SK-N-SH (cell line): ENCODE measurements around the gene RARS2. TPM values are rescaled to one million over a fixed set of nuclear protein-coding genes. Genes with fewer than 3 reads are reported as not detected.

Source experiments
- CTCF ChIA-PET: fragments of 300-600, 350-600 bp; formaldehyde crosslinking; extraction: SDS; loops from one replicate; lab custom pipeline; 2021; lab: Yijun Ruan, JAX
- POLR2A ChIA-PET: fragments of 350-600 bp; sonication (Branson Sonifier 250); formaldehyde crosslinking; extraction: SDS; loops from one replicate; lab custom pipeline; 2020; ENCODE audit warnings: antibody characterized with exemption, inconsistent platforms; lab: Yijun Ruan, JAX
- DNase-seq: peaks from one replicate; pipeline ENCODE4 v3.0.0; 2012
- H2AFZ ChIP-seq: fragments of 200-600 bp; sonication (generic); 2 replicates; pipeline ENCODE4 v1.8.1; 2016; ENCODE audit warnings: antibody characterized with exemption, mild to moderate bottlenecking, low read depth
- H3F3A ChIP-seq: fragments of 200-600 bp; sonication (generic); replicated peaks from 2 replicates; pipeline ENCODE3; 2016; ENCODE audit warnings: antibody characterized with exemption, mild to moderate bottlenecking; ENCODE audit not compliant: insufficient read depth
- H3K27ac ChIP-seq, 2 experiments: fragments of 200-500 bp in 1 of 2; fragments of 200-600 bp in 1 of 2; sonication (Bioruptor generic) in 1 of 2; sonication (generic), shearing (Covaris generic) in 1 of 2; 2 replicates each; pipeline versions ENCODE4 v1.5.1 to v1.6.1; 2014 to 2016; ENCODE audit warnings: low read depth in 2 of 2, inconsistent platforms in 1 of 2, low read length in 1 of 2, mild to moderate bottlenecking in 1 of 2, mixed read lengths in 1 of 2
- H3K27me3 ChIP-seq: fragments of 200-600 bp; sonication (generic), shearing (Covaris generic); 2 replicates; pipeline ENCODE4 v1.6.1; 2016; ENCODE audit warnings: mixed run types; ENCODE audit not compliant: insufficient read depth
- H3K36me3 ChIP-seq, 2 experiments: fragments of 200-500 bp in 1 of 2; fragments of 200-600 bp in 1 of 2; sonication (Bioruptor generic) in 1 of 2; sonication (generic) in 1 of 2; replicated peaks in 1 of 2; 2 replicates each; pipeline versions ENCODE3 to v1.5.1; 2014 to 2016; ENCODE audit warnings: low read length in 1 of 2, mild to moderate bottlenecking in 1 of 2; ENCODE audit not compliant: insufficient read depth in 2 of 2, control insufficient read depth in 1 of 2
- H3K4me1 ChIP-seq, 2 experiments: fragments of 200-500 bp in 1 of 2; fragments of 200-600 bp in 1 of 2; sonication (Bioruptor generic) in 1 of 2; sonication (generic), shearing (Covaris generic) in 1 of 2; 2 replicates each; pipeline versions ENCODE4 v1.5.1 to v1.6.1; 2014 to 2016; ENCODE audit warnings: low read depth in 1 of 2, low read length in 1 of 2, mixed run types in 1 of 2; ENCODE audit not compliant: insufficient read depth in 2 of 2, control insufficient read depth in 1 of 2
- H3K4me2 ChIP-seq: fragments of 200-600 bp; sonication (generic), shearing (Covaris generic); 2 replicates; pipeline ENCODE4 v1.6.1; 2017; ENCODE audit warnings: mixed run types
- H3K4me3 ChIP-seq, 2 experiments: fragments of 200-500 bp in 1 of 2; fragments of 200-600 bp in 1 of 2; sonication (Bioruptor generic) in 1 of 2; sonication (generic), shearing (Covaris generic) in 1 of 2; 2 replicates each; pipeline versions ENCODE4 v1.5.1 to v1.8.1; 2014 to 2016; ENCODE audit warnings: low read depth in 2 of 2, inconsistent platforms in 1 of 2, low read length in 1 of 2, mild to moderate bottlenecking in 1 of 2, mixed read lengths in 1 of 2, moderate library complexity in 1 of 2
- H3K79me2 ChIP-seq: fragments of 200-600 bp; sonication (generic); 2 replicates; pipeline ENCODE4 v1.8.1; 2017; ENCODE audit warnings: mild to moderate bottlenecking; ENCODE audit not compliant: insufficient read depth
- H3K9ac ChIP-seq: fragments of 200-600 bp; sonication (generic); 2 replicates; pipeline ENCODE4 v1.6.1; 2017; ENCODE audit warnings: mixed run types
- H3K9me2 ChIP-seq: fragments of 200-600 bp; sonication (generic); 2 replicates; pipeline ENCODE4 v1.6.1; 2017; ENCODE audit warnings: mixed run types
- H3K9me3 ChIP-seq: fragments of 200-600 bp; sonication (generic); 2 replicates; pipeline ENCODE4 v1.6.1; 2017; ENCODE audit warnings: mixed run types, mild to moderate bottlenecking, moderate library complexity
- H4K20me1 ChIP-seq: fragments of 200-600 bp; sonication (generic); 2 replicates; pipeline ENCODE4 v1.6.1; 2017; ENCODE audit warnings: mild to moderate bottlenecking, mixed run types; ENCODE audit not compliant: insufficient read depth
- CHD2 ChIP-seq: fragments of 150-350 bp; IDR thresholded peaks from 2 replicates; pipeline ENCODE4 v1.6.1; 2018; ENCODE audit warnings: low read length; ENCODE audit not compliant: partially characterized antibody
- FOXJ3 ChIP-seq: sonication (generic); formaldehyde crosslinking; IDR thresholded peaks from 2 replicates; pipeline ENCODE4 v1.5.1; 2020; ENCODE audit warnings: mild to moderate bottlenecking, missing genetic modification reagents
- FOXM1 ChIP-seq: IDR thresholded peaks from 2 replicates; pipeline ENCODE4 v1.4.0; 2012; ENCODE audit warnings: low read depth, mild to moderate bottlenecking
- MAX ChIP-seq: IDR thresholded peaks from 2 replicates; pipeline ENCODE4 v1.4.0; 2012; ENCODE audit warnings: low read depth
- MXI1 ChIP-seq: IDR thresholded peaks from 2 replicates; pipeline ENCODE4 v1.6.1; 2012; ENCODE audit warnings: mild to moderate bottlenecking, low read depth, low read length, improper control_type of control experiment
- NFIC ChIP-seq: IDR thresholded peaks from 2 replicates; pipeline ENCODE4 v1.4.0; 2012; ENCODE audit warnings: borderline replicate concordance
- NRF1 ChIP-seq: IDR thresholded peaks from 2 replicates; pipeline ENCODE4 v1.6.1; 2012; ENCODE audit warnings: low read depth, mild to moderate bottlenecking, low read length
- POLR2AphosphoS5 ChIP-seq: IDR thresholded peaks from 2 replicates; pipeline ENCODE4 v1.6.1; 2012; ENCODE audit warnings: low read depth, low read length
- RAD21 ChIP-seq: IDR thresholded peaks from 2 replicates; pipeline ENCODE4 v1.6.1; 2012; ENCODE audit warnings: mild to moderate bottlenecking, low read length
- RCOR1 ChIP-seq: fragments of 150-350 bp; IDR thresholded peaks from 2 replicates; pipeline ENCODE4 v1.6.1; 2017; ENCODE audit warnings: antibody characterized with exemption, low read length
- RFX5 ChIP-seq: IDR thresholded peaks from 2 replicates; pipeline ENCODE4 v1.6.1; 2012; ENCODE audit warnings: mild to moderate bottlenecking, improper control_type of control experiment, low read length
- RXRA ChIP-seq: IDR thresholded peaks from 2 replicates; pipeline ENCODE4 v1.4.0; 2012; ENCODE audit warnings: low read depth, mild to moderate bottlenecking, borderline replicate concordance
- SIN3A ChIP-seq: IDR thresholded peaks from 2 replicates; pipeline ENCODE4 v1.6.1; 2012; ENCODE audit warnings: low read depth, mild to moderate bottlenecking, low read length, moderate library complexity, borderline replicate concordance
- SMC3 ChIP-seq: IDR thresholded peaks from 2 replicates; pipeline ENCODE4 v1.6.1; 2012; ENCODE audit warnings: low read depth, low read length, improper control_type of control experiment
- TCF12 ChIP-seq: IDR thresholded peaks from 2 replicates; pipeline ENCODE4 v1.4.0; 2012
- TEAD4 ChIP-seq: IDR thresholded peaks from 2 replicates; pipeline ENCODE4 v1.4.0; 2012; ENCODE audit warnings: mild to moderate bottlenecking, borderline replicate concordance; ENCODE audit not compliant: insufficient read depth
- USF2 ChIP-seq: fragments of 150-350 bp; IDR thresholded peaks from 2 replicates; pipeline ENCODE4 v1.6.1; 2017; ENCODE audit warnings: antibody characterized with exemption, low read length, low read depth, borderline replicate concordance
- YY1 ChIP-seq: IDR thresholded peaks from 2 replicates; pipeline ENCODE4 v1.4.0; 2012; ENCODE audit warnings: low read depth, mild to moderate bottlenecking
- WGBS: methylation state at CpG from one replicate; pipeline ENCODE4 v1.1.6; 2017; ENCODE audit warnings: low lambda C conversion rate; 5-methylcytosine and 5-hydroxymethylcytosine counted together
- polyA plus RNA-seq, 3 experiments: library from polyadenylated mRNA; depleted of rRNA; stranded (reverse); fragments of >200 nt; gene quantifications; 2 replicates each; pipeline ENCODE4 v1.2.3, GENCODE V29; 2012
- TF ChIP-seq, protein P1 (sequence below): IDR thresholded peaks from 2 replicates; pipeline ENCODE4 v1.4.0; 2012; ENCODE audit warnings: low read depth, borderline replicate concordance
- TF ChIP-seq, protein P2 (sequence below): IDR thresholded peaks from 2 replicates; pipeline ENCODE4; 2012

The RARS2 gene
- polyA plus RNA-seq, 1 of the 3 experiments (the other 2 are of a cell fraction), result 7.9 TPM

- H3K9me2 ChIP-seq, result no peaks in the 10 kb centered on the region
- H3K4me3 ChIP-seq, result no peak overlapping the region
- TF ChIP-seq RAD21 (no peak), RFX5 (no peak), SMC3 (no peak), FOXJ3 (no peak), MXI1 (no peak), RXRA (no peak), NFIC (no peak), SIN3A (no peak), FOXM1 (no peak), MAX (no peak)
- TF ChIP-seq, protein P1, sequence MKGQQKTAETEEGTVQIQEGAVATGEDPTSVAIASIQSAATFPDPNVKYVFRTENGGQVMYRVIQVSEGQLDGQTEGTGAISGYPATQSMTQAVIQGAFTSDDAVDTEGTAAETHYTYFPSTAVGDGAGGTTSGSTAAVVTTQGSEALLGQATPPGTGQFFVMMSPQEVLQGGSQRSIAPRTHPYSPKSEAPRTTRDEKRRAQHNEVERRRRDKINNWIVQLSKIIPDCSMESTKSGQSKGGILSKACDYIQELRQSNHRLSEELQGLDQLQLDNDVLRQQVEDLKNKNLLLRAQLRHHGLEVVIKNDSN, result no peak
- TF ChIP-seq, protein P2, sequence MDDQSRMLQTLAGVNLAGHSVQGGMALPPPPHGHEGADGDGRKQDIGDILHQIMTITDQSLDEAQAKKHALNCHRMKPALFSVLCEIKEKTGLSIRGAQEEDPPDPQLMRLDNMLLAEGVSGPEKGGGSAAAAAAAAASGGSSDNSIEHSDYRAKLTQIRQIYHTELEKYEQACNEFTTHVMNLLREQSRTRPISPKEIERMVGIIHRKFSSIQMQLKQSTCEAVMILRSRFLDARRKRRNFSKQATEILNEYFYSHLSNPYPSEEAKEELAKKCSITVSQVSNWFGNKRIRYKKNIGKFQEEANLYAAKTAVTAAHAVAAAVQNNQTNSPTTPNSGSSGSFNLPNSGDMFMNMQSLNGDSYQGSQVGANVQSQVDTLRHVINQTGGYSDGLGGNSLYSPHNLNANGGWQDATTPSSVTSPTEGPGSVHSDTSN, result no peak
- TF ChIP-seq, all 33 proteins: peak for 0
- Histone ChIP-seq H3K4me2 (no peak overlapping the region), H3K4me1 (no peaks in the 10 kb centered on the region), H3K79me2 (peaks cover 11% of the 10 kb centered on the region), H3F3A (no peaks in the 10 kb centered on the region), H3K36me3 (peaks cover 59 to 77% of the 10 kb centered on the region in 2 experiments), H4K20me1 (no peaks in the 10 kb centered on the region), H3K27me3 (no peaks in the 10 kb centered on the region), H2AFZ (no peak overlapping the region), H3K9ac (no peak overlapping the region), H3K27ac (no peak overlapping the region), H3K9me3 (no peaks in the 10 kb centered on the region)
- WGBS, result 83% methylated on average over 3 of the region's 3 CpGs
- POLR2A ChIA-PET, result interaction anchor here (0.8 kb wide), 1 partner anchor 49 kb away, joined by 6 read pairs; no protein-coding TSS in a partner anchor
- DNase-seq, result no peak
- CTCF ChIA-PET, result no interaction called here
These were observed 67.1 kb downstream of the RARS2 start for GRCh38 chr6:87522686-87523085.

- no peak for DNase-seq
- no peaks in the 10 kb centered on the region for H3K9me2 ChIP-seq
- no peaks in the 10 kb centered on the region for H3K4me1 ChIP-seq
- H4K20me1 ChIP-seq, result no peaks in the 10 kb centered on the region
- no peak overlapping the region for H3K9ac ChIP-seq
- TF ChIP-seq TEAD4, result no peak
- TF ChIP-seq RAD21, result no peak
- TF ChIP-seq MAX, result no peak
- TF ChIP-seq MXI1, result no peak
- no peak for TF ChIP-seq SMC3
- TF ChIP-seq, protein P2, result no peak
- TF ChIP-seq POLR2AphosphoS5, result no peak
- no peak for TF ChIP-seq RFX5
- no peak for TF ChIP-seq NRF1
- TF ChIP-seq FOXJ3, result no peak
- no peak for TF ChIP-seq FOXM1
- TF ChIP-seq USF2, result no peak
- TF ChIP-seq RCOR1, result no peak
- no peak for TF ChIP-seq YY1
- no peak for TF ChIP-seq TCF12
- no peak for TF ChIP-seq SIN3A
- no peak for TF ChIP-seq CHD2
- TF ChIP-seq, all 33 proteins: peak for 0
- no peaks in the 10 kb centered on the region for H3F3A ChIP-seq
- no peak overlapping the region for H3K4me3 ChIP-seq
- WGBS, result 98% methylated on average over 8 of the region's 8 CpGs
- no peaks in the 10 kb centered on the region for H3K9me3 ChIP-seq
- ChIA-PET POLR2A (no interaction called here), CTCF (no interaction called here)
- H3K27me3 ChIP-seq, result no peaks in the 10 kb centered on the region
- H3K27ac ChIP-seq, result no peak overlapping the region
- H2AFZ ChIP-seq, result no peak overlapping the region
- no peaks in the 10 kb centered on the region for H3K79me2 ChIP-seq
- H3K4me2 ChIP-seq, result no peak overlapping the region
- H3K36me3 ChIP-seq, result peaks cover 67 to 73% of the 10 kb centered on the region in 2 experiments
These were observed 71.3 kb downstream of the RARS2 start for GRCh38 chr6:87518453-87518852.
